Left hindlimb (tissue), 1 donor: Measurements from ENCODE around the gene LRRC71.

Experiments
- DNase-seq: peaks from one replicate; pipeline ENCODE4 v3.0.0-alpha.2; 2018

Gene LRRC71

DNA sequence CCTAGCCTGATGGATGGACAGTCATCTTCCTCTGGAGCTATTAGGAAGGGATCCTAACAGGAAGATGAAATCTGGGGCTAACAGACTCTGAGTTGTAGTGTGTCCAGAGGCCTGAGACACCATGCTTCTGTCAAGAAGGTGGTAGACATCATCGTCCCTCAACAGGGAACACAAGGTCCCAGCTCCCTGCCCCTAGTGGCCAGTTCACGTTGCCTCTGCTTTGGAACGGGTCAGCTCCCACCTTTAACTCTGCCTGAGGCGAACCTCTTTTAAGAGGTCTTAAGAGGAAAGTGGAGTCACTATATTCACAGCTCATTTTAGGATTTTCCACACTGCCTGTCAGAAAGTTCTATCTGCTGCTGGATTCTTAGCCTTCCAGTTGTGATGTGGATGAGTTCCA, 28.3 kb downstream of the LRRC71 start:
- DNase-seq: no peak

GRCh38 chr1:156949127-156949526, 28.7 kb downstream of the LRRC71 start:
- DNase-seq: no peak

DNA sequence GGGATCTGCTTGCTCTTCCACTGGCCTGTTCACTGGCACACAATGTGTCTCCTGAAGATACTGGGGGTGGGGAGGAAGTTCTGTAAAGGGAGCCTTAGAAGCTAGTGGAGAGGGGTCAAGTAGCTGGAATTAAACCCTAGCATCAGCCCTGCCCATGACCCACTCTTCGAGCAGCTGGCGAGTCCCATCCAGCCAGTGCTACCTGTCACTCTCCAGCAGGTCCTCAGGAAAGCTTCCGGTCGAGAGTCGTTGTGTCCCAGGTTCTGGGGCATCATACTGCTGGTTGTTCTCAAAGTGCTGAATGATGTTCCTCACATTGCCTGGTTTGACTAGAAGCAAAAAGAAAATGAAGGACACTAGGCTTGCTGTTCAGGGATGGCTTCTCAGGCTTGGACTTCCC, 30.9 kb downstream of the LRRC71 start:
- DNase-seq: no peak

DNA sequence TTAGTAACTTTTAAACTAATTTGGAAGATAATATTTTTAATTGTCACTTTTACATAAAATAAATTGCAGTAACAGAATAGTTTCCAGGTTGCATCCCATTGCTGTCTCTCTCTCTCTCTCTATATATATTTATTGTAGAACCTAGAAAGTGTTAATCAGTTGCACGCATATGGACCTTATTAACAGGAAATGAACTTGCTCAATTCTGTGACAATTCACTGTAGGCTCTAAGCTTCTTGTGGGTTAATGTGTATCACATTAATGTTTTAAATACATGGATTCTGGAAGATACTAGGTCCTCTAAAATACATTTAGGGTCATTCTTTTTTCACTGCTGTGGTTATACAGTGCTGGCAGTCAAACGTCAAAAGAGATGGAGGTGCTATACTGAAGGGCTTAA, 33.1 kb downstream of the LRRC71 start:
- no peak for DNase-seq

DNA sequence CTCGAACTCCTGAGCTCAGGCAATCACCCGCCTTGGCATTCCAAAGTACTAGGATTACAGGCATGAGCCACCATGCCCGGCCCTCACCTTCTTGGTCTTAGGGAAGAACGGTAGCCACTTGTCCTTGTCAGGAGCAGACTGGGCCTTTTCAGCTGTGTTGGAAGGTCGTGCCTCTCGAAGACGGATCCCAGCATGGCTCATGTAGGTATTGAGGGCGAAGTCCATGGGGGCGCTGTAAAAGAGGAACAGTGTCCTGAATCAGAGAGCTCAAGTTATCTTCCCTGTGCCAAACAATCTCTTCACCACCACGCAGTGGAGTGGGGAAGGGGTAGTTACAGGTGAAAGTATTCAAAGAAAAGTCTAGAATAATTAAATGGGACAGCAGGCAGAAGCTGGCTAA, 35.9 kb downstream of the LRRC71 start:
- no peak for DNase-seq

DNA sequence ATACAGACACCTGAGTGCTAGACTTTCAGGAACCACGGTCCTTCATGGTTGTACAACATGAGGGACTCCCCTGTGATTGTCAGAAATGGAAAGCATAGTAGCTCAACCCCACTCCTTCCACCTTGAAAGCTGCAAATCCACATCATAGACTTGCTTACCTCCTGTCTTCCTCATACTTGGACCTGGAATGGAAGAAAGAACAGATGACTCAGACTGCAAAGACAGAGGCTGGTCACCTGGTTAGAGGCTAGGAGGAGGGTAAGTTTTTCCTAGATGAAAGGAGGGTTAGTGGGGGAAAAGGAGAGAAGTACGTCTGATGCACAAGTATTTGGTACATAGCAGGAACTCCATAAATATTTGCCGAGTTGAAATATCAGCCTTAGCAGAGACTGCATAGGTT, 37.2 kb downstream of the LRRC71 start:
- DNase-seq: no peak

GRCh38 chr1:156958247-156958714, 37.8 kb downstream of the LRRC71 start:
- no peak for DNase-seq

GRCh38 chr1:156959414-156959813, 39.0 kb downstream of the LRRC71 start:
- DNase-seq: no peak

DNA sequence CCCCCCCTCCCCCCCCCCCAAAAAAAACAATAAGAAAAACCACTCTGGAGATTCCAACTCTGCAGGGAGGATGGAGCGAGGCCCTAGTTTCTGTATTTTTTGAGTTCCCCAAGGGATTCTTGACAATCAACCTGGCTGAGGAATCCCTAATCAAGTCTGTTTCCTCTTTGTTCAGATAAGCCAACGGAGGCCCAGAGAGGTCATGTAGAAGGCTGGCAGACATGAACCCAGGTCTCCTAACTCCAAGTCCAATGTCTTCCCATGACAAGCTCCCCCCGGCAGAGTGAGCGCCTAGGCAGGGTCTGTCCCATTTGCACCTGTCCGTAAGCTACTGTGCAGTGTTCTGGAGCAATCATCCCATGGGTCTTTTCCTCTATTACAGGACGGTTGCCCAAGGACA, 39.5 kb downstream of the LRRC71 start:
- no peak for DNase-seq

- no peak for DNase-seq
Observed at GRCh38 chr1:156961709-156962108, 41.3 kb downstream of the LRRC71 start.

- DNase-seq: no peak
Observed at GRCh38 chr1:156963621-156964020, 43.2 kb downstream of the LRRC71 start.

DNA sequence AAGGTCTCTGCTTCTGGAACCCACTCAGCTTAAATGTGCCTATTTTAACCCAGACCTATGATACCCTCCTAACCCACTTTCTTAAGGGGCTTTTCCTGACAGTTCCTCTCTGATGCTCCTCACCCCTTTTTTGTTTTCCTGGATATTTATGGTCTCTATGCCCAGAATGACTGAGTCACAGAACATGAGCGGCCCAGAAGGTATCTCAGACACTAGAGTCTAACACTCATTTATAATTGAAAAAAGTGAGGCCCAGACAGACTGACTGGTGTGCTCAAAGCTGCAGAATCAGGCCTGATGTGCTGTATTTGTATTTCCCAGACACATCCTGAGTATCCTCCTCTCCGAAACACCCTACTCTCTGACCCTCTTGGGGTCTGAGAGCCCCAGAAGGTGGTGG, 44.0 kb downstream of the LRRC71 start:
- DNase-seq: no peak

GRCh38 chr1:156969496-156969895, 49.1 kb downstream of the LRRC71 start:
- no peak for DNase-seq

- DNase-seq: no peak
Observed at GRCh38 chr1:156970017-156970416, 49.6 kb downstream of the LRRC71 start.

DNA sequence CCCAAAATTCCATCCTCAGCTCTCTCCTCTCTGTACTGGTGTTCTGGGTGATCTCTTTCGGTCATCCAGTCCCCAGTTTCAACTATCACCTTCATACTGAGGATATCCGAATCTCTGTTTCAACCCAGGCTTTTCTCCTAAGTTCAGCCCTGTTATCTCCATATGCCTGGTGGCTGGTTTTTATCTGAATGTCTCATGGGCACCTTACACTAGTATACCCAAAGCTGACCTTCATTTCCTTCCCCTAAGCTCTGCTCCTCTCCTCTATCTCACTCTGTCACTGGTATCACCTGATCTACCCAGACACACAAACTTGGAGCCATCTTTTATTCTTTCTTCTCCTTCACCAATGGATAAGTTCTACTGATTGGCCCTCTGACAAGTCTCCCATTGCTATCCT, 53.0 kb downstream of the LRRC71 start:
- no peak for DNase-seq

GRCh38 chr1:156975084-156975483, 54.7 kb downstream of the LRRC71 start:
- no peak for DNase-seq

DNA sequence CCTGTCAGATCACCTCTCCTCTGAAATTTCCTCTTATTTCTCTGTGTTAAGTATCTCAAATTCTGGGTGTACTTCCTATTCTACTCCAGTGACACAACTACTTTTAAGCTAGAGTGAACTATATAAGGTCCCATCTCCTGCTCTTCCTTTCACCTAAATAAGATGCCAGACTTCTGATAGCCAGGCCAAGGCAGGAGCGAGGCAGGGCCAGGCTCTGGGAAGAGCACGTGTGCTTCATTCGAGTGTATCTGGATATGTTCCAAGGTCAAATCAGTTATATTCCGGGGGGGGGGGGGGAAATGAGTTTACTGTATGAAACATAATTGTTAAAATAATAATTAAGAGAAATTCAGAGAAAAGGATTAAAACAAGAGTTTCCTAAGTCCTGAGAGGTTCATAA, 60.1 kb downstream of the LRRC71 start:
- DNase-seq: no peak
